ENCODE data around the gene SPACA9. TPM values are rescaled to one million over a fixed set of nuclear protein-coding genes. Genes with fewer than 3 reads are reported as not detected.

SPACA9 gene
- total and polyA plus RNA-seq, 10 of the 15 experiments (the other 5 are each of a cell fraction or from before 2014, with no cell fraction given), result 0.68 to 2.9 (median 1.0) TPM

GRCh38 chr9:132931178-132931735 lies 52.6 kb downstream of the SPACA9 start:
- Histone ChIP-seq H3K27ac (ENCODE audit: control insufficient read depth, insufficient read depth) (no peak overlapping the region), H3K9me3 (replicated peaks; ENCODE audit: control insufficient read depth, insufficient read depth, low read length) (no peaks in the 10 kb centered on the region), H3K27me3 (replicated peaks in 1 of 2; ENCODE audit: control insufficient read depth in 2 of 2, insufficient read depth in 2 of 2, low read length in 1 of 2) (no peaks in the 10 kb centered on the region), H4K20me1 (ENCODE audit: control insufficient read depth, insufficient read depth) (no peaks in the 10 kb centered on the region), H3K4me2 (ENCODE audit: control insufficient read depth, insufficient read depth) (no peak overlapping the region), H3K79me2 (ENCODE audit: control insufficient read depth, insufficient read depth, low read length) (no peaks in the 10 kb centered on the region), H3K4me3 (no peak overlapping the region), H3K9ac (ENCODE audit: control insufficient read depth, insufficient read depth, low read length) (no peak overlapping the region), H2AFZ (ENCODE audit: control insufficient read depth, low read depth, low read length) (no peak overlapping the region), H3K4me1 (ENCODE audit: control insufficient read depth, insufficient read depth, low read length) (no peaks in the 10 kb centered on the region), H3K36me3 (ENCODE audit: control insufficient read depth in 2 of 2, insufficient read depth in 2 of 2, low read length in 1 of 2) (peaks cover 0 to 9% of the 10 kb centered on the region in 2 experiments; a peak in 2 of 4 replicates)
- POLR2A ChIA-PET, result interaction anchor here (0.6 kb wide), 1 partner anchor 31 kb away, joined by 4 read pairs; no protein-coding TSS in a partner anchor
- FAIRE-seq (no peak), DNase-seq (ENCODE audit: low read depth, low spot score) (no peak), ATAC-seq (no peak)
- in situ Hi-C loops (cut with MboI), result no loop called here
- intact Hi-C loops (cut with micrococcal nuclease; ENCODE audit: unreplicated experiment), result no loop called here
- SMC1A ChIA-PET (ENCODE audit: uncharacterized antibody, unreplicated experiment), result no interaction called here
- TF ChIP-seq SPI1 (IDR thresholded peaks at IDR 0.05; ENCODE audit: borderline replicate concordance, insufficient read depth, low read depth, low read length) (no peak), E2F8 (IDR thresholded peaks at IDR 0.05; ENCODE audit: low read depth, partially characterized antibody) (no peak), CBX5 (IDR thresholded peaks at IDR 0.05; ENCODE audit: low read depth) (no peak), BCL3 (IDR thresholded peaks at IDR 0.05; ENCODE audit: borderline replicate concordance, insufficient read depth, low read depth, low read length, poor library complexity, severe bottlenecking) (no peak), SUPT20H (IDR thresholded peaks at IDR 0.05; ENCODE audit: borderline replicate concordance, control insufficient read depth, low read depth, low read length) (no peak), SMAD1 (IDR thresholded peaks at IDR 0.05; ENCODE audit: low read depth, partially characterized antibody) (no peak), ZBTB11 (CRISPR knock-in tag; IDR thresholded peaks at IDR 0.05) (no peak), NFYA (IDR thresholded peaks at IDR 0.05; ENCODE audit: borderline replicate concordance, low read depth, low read length) (no peak), CHD4 (IDR thresholded peaks at IDR 0.05) (no peak), SUZ12 (IDR thresholded peaks at IDR 0.05; ENCODE audit: unreplicated experiment) (no peak), SIX5 (IDR thresholded peaks at IDR 0.05; ENCODE audit: low read depth, low read length, severe bottlenecking) (no peak), MXI1 (IDR thresholded peaks at IDR 0.05; ENCODE audit: low read depth, low read length) (no peak)
- 89% methylated on average over 9 of the region's 9 CpGs for WGBS (ENCODE audit: insufficient coverage, insufficient replicate concordance, low lambda C conversion rate, missing lambda C conversion rate)
- CTCF ChIA-PET, result interaction anchor here (1.5 to 2.1 kb wide), 2 partner anchors 11 to 29 kb away, joined by 3 to 9 read pairs; no protein-coding TSS in a partner anchor
- RAD21 ChIA-PET (ENCODE audit: unreplicated experiment), result no interaction called here
- no TSS peak for BruUV-seq (replicated peaks)

Measured in GM12878 (cell line).